GM21367 (cell line): ENCODE results near the gene USP15.
"Not testable (repeated sequence)": the region's sequence is repeated elsewhere in the genome, so short reads cannot be mapped to it uniquely, and the experiment has no call there.

Source experiments
- ATAC-seq: cut with Tn5 transposase; IDR thresholded peaks from one replicate; pipeline ENCODE4 v1.9.1; 2021; ENCODE audit not compliant: unreplicated experiment

USP15 gene

GRCh38 chr12:62317017-62317416, 56.8 kb downstream of the USP15 start:
- ATAC-seq: no peak

GRCh38 chr12:62319058-62319457, 58.9 kb downstream of the USP15 start:
- ATAC-seq: no peak

DNA sequence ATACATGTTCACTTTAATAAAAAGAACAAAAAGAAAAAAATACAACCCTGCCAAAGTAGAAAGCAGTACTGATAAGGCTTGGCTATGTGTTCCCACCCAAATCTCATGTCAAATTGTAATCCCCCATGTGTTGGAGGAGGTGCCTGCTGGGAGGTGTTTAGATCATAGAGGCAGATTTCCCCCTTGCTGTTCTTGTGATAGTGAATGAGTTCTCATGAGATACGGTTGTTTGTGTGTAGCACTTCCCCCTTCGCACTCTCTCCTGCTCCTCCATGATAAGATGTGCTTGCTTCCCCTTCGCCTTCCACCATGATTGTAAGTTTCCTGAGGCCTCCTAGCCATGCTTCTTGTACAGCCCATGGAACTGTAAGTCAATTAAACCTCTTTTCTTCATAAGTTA, 59.9 kb downstream of the USP15 start:
- no peak for ATAC-seq

DNA sequence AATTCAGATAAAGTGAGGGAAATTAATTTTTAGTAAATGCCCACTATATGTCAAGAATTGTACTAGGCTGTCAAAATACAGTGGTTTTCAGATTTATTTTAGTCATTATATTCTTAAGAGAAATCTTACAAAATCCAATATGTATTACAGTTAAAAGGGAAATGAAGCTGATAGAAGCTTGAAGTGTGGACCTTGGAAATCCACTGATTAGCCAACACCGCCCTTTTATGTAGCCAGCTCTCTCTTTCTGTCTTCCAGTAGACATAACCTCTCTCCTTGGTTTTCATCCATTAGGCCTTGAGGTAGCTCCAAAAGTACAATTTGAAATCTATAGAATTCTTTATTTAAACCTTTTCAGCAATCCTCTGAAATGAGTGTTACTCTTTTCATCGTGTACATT, 63.2 kb downstream of the USP15 start:
- ATAC-seq: no peak

- no peak for ATAC-seq
These were observed 68.2 kb downstream of the USP15 start for GRCh38 chr12:62328296-62328921.

DNA sequence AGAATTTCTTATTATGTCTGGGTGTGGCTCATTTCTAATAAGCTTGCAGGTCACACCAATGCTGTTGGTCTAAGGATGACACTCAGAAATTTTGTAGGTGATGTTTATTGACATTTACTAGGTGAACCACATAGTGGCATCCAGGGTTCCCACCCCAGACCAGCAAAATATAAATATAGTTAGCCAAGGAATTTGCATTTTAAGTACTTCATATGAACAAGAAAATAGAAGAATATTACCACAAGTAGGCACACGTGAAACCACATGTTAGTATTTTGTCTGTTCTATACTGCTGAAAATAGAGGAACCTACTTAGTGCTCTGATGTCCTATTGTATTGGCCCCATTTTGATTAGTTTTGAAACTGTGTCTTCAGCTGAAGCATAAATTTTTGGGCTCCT, 71.1 kb downstream of the USP15 start:
- ATAC-seq: no peak

DNA sequence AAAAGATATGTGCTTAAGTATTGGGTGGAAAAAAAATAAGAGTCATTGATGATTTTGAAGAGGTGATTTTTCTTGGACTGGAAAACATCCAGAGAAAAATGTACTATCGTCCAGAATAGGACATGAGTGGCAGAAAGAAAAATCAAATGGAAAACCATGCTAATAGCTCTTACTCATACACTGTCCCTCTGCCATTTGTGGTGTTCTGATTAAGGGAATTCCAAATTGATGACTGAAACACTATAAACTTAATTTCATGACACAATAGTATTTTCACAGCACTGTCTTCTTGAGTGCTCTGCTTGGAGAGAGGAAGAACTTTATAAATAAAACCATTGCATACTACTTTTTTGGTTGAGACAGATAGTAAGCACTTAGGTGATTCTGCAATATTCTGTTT, 72.4 kb downstream of the USP15 start:
- ATAC-seq: no peak

DNA sequence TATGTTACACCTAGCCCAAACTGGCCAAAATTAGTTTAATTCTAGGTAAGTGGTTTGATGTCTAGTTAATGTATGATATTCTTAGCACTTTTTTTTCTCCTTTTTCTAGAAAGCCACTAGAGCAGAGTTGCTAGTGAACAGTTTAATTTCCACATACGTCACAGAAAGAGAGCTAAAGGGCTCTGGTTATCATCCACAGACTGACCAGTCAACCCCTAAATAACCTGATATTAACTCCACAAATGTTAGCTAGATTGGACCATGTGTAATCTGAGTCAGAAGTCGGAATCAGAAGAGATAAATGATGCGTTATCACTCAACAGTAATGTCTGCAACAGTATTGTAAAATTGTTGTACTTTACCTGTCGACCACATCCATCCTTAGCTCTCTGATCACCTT, 74.9 kb downstream of the USP15 start:
- ATAC-seq: no peak

GRCh38 chr12:62335796-62336195, 75.6 kb downstream of the USP15 start:
- ATAC-seq: no peak

GRCh38 chr12:62337643-62338042, 77.4 kb downstream of the USP15 start:
- ATAC-seq: not testable (repeated sequence)

DNA sequence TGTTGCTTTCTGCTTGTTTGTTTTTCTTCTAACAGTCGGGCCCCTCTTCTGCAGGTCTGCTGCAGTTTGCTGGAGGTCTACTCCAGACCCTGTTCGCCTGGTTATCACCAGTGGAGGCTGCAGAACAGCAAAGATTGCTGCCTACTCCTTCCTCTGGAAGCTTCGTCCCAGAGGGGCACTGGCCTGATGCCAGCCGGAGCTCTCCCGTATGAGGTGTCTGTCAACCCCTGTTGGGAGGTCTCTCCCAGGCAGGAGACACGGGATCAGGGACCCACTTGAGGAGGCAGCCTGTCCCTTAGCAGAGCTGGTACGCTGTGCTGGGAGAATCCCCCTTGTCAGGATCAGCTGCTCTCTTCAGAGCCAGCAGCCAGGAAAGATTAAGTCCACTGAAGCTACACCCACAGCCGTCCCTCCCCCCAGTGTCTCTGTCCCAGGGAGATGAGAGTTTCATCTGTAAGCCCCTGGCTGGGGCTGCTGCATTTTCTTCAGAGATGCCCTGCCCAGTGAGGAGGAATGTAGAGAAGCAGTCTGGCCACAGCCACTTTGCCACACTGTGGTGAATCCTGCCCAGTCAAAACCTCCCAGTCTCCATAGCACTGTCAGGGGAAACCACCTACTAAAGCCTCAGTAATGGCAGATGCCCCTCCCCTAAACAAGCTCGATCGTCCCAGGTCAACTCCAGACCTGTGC, 82.6 kb downstream of the USP15 start:
- not testable (repeated sequence) for ATAC-seq

GRCh38 chr12:62343304-62344120, 83.3 kb downstream of the USP15 start:
- ATAC-seq: not testable (repeated sequence)

DNA sequence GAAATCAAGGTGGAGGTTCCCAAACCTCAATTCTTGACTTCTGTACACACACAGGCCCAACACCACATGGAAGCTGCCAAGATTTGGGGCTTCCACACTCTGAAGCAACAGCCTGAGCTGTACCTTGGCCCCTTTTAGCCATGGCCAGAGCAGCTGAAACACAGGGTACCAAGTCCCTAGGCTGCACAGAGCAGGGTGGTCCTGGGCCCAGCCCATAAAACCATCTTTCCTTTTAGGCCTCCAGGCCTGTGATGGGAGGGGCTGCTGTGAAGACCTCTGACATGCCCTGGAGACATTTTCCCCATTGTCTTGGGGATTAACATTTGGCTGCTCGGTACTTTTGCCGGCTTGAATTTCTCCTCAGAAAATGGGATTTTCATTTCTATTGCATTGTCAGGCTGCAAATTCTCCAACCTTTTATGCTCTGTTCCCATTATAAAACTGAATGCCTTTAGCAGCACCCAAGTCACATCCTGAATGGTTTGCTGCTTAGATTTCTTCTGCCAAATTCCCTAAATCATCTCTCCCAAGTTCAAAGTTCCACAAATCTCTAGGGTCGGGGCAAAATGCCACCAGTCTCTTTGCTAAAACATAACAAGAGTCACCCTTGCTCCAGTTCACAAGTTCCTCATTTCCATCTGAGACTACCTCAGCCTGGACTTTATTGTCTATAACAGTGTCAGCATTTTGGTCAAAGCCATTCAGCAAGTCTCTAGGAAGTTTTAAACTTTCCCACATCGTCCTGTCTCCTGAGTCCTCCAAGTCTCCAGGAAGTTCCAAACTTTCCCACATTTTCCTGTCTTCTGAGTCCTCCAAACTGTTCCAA, 84.7 kb downstream of the USP15 start:
- ATAC-seq: not testable (repeated sequence)

GRCh38 chr12:62345667-62346066, 85.5 kb downstream of the USP15 start:
- ATAC-seq: no peak

- ATAC-seq: no peak
These were observed 86.6 kb downstream of the USP15 start for GRCh38 chr12:62346817-62347216.

DNA sequence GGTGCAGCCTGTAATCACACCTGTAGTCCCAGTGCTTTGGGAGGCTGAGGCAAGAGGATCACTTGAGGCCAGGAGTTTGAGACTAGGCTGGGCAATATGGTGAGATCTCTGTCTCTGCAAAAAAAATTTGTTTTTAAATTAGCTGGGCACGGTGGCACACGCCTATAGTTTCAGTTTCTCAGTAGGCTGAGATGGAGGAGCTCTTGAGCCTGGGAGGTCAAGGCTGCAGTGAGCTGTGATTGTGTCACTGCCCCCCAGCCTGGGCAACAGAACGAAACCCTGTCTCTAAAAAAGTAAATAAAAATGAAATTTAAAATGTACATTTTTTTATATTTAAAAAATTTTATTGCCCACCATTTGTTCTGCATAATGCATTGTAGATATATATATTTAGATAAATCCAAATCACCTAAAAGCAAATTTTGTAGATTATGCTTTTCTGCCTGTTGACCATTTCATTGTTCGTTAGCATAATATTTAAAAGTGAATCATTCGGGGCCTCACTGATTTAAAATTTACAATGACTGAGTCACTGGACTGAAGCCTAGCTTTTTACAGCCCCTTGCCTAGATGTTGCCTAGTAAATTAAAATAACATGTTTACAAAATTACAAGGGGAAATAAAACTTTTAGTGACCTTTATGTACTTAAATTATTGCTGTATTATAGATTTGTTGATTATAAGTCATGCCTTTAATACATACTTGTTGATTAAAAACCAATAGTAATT, 87.9 kb downstream of the USP15 start:
- no peak for ATAC-seq

- no peak for ATAC-seq
These were observed 90.3 kb downstream of the USP15 start for GRCh38 chr12:62350554-62350953.

DNA sequence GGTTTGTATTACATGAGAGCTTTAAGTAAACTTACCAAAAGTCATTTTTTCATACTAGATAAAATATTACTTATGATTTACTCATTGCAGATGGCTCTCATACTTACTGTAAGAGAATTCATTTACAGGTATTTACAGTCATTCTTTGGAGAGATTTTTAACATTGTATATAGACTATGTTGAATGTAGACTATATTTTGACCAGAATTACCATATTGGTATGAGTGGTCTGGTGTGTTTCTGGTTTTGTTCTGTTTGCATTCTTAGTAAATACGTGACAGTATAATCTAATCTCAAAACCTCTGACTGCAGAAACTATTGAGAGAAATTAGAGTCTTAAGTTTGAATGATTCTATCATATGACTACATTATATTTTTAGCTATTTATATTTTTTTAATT, 91.1 kb downstream of the USP15 start:
- ATAC-seq: no peak

GRCh38 chr12:62361048-62361447, 100.8 kb downstream of the USP15 start:
- ATAC-seq: no peak

GRCh38 chr12:62363506-62363905, 103.3 kb downstream of the USP15 start:
- no peak for ATAC-seq
